Measurements from ENCODE around the gene MC4R.

Gene MC4R

GRCh38 chr18:60322591-60322990, 50.0 kb downstream of the MC4R start:
- DNase-seq: no peak
